GM12878 (cell line): Measurements from ENCODE around the gene THSD4. TPM values are rescaled to one million over a fixed set of nuclear protein-coding genes. Genes with fewer than 3 reads are reported as not detected.

ENCODE experiments used
- ATAC-seq: fragments of 200-7000 bp; cut with Tn5 transposase; 3 replicates; pipeline ENCODE4 v1.9.1; 2020; ENCODE audit warnings: mild to moderate bottlenecking, moderate library complexity
- BruUV-seq: library from RNA; stranded (reverse); fragments of 400-500 nt; replicated peaks from 2 replicates; lab custom pipeline; 2021; lab: Mats Ljungman, UMichigan
- CTCF ChIA-PET: fragments of 300-600 bp; sonication (Branson Sonifier 250); formaldehyde crosslinking; extraction: SDS; loops from one replicate; lab custom pipeline; 2021; ENCODE audit warnings: inconsistent platforms; lab: Yijun Ruan, JAX
- POLR2A ChIA-PET: fragments of 350-600 bp; formaldehyde crosslinking; extraction: SDS; loops from one replicate; lab custom pipeline; 2021; ENCODE audit warnings: inconsistent platforms; lab: Charles Lee
- RAD21 ChIA-PET: fragments of 300-600 bp; sonication (Branson Sonifier 250); formaldehyde crosslinking; loops from one replicate; lab custom pipeline; 2023; ENCODE audit warnings: antibody characterized with exemption; ENCODE audit not compliant: unreplicated experiment; lab: Charles Lee
- SMC1A ChIA-PET: fragments of 300-600 bp; sonication (Branson Sonifier 250); formaldehyde crosslinking; loops from one replicate; lab custom pipeline; 2023; ENCODE audit not compliant: unreplicated experiment, uncharacterized antibody; lab: Charles Lee
- DNase-seq: peaks from one replicate; pipeline ENCODE4 v3.0.0-alpha.2; 2011; ENCODE audit warnings: low read depth, low spot score
- FAIRE-seq: peaks from 3 replicates; lab custom pipeline; 2011; peaks lifted over from hg19 to GRCh38; lab: Jason Lieb, UNC
- H2AFZ ChIP-seq: 2 replicates; pipeline ENCODE4 v1.6.0; 2011; ENCODE audit warnings: low read depth, low read length, control low read depth; ENCODE audit not compliant: control insufficient read depth
- H3K27ac ChIP-seq: 2 replicates; pipeline ENCODE4 v1.5.1; 2011; ENCODE audit warnings: control low read depth; ENCODE audit not compliant: control insufficient read depth, insufficient read depth
- H3K27me3 ChIP-seq, 2 experiments: replicated peaks in 1 of 2; 2 replicates each; pipeline versions ENCODE4 v1.6.0 to v1.6.1; 2011; ENCODE audit warnings: low read length in 1 of 2; ENCODE audit not compliant: control insufficient read depth in 2 of 2, insufficient read depth in 2 of 2
- H3K36me3 ChIP-seq, 2 experiments: 2 replicates each; pipeline ENCODE4 v1.5.1; 2011; ENCODE audit warnings: low read length in 1 of 2; ENCODE audit not compliant: control insufficient read depth in 2 of 2, insufficient read depth in 2 of 2
- H3K4me1 ChIP-seq: 2 replicates; pipeline ENCODE4 v1.6.1; 2011; ENCODE audit warnings: mild to moderate bottlenecking, low read length, moderate library complexity, mixed read lengths; ENCODE audit not compliant: control insufficient read depth, insufficient read depth
- H3K4me2 ChIP-seq: 2 replicates; pipeline ENCODE4 v1.6.0; 2011; ENCODE audit warnings: control low read depth; ENCODE audit not compliant: control insufficient read depth, insufficient read depth
- H3K4me3 ChIP-seq: fragments of 200-600 bp; sonication (generic); 2 replicates; pipeline ENCODE4 v1.5.1; 2016
- H3K79me2 ChIP-seq: 2 replicates; pipeline ENCODE4 v1.6.0; 2011; ENCODE audit warnings: low read length; ENCODE audit not compliant: control insufficient read depth, insufficient read depth
- H3K9ac ChIP-seq: 2 replicates; pipeline ENCODE4 v1.8.0; 2011; ENCODE audit warnings: low read length, control low read depth, mixed read lengths; ENCODE audit not compliant: control insufficient read depth, insufficient read depth
- H3K9me3 ChIP-seq: replicated peaks from 3 replicates; pipeline ENCODE4 v1.5.1; 2011; ENCODE audit warnings: mild to moderate bottlenecking, low read length; ENCODE audit not compliant: control insufficient read depth, insufficient read depth
- H4K20me1 ChIP-seq: 2 replicates; pipeline ENCODE4 v1.6.0; 2011; ENCODE audit not compliant: control insufficient read depth, insufficient read depth
- CBX3 ChIP-seq: fragments of 200-600 bp; sonication (generic); IDR thresholded peaks from 2 replicates; pipeline ENCODE4 v1.6.1; 2016; ENCODE audit warnings: low read depth, borderline replicate concordance
- CHD1 ChIP-seq: IDR thresholded peaks from 2 replicates; pipeline ENCODE4 v1.6.1; 2012; ENCODE audit warnings: low read depth, low read length, improper control_type of control experiment
- DPF2 ChIP-seq: fragments of 450-650 bp; IDR thresholded peaks from 2 replicates; pipeline ENCODE4 v1.6.1; 2017; ENCODE audit warnings: mild to moderate bottlenecking
- IRF4 ChIP-seq: IDR thresholded peaks from 2 replicates; pipeline ENCODE4 v1.6.1; 2011; ENCODE audit warnings: low read depth, low read length
- NR2C1 ChIP-seq: fragments of 450-650 bp; IDR thresholded peaks from 2 replicates; pipeline ENCODE4 v1.6.1; 2017; ENCODE audit warnings: antibody characterized with exemption, mild to moderate bottlenecking, moderate library complexity
- PBX3 ChIP-seq: IDR thresholded peaks from 2 replicates; pipeline ENCODE4 v1.6.1; 2011; ENCODE audit warnings: mild to moderate bottlenecking, low read depth, low read length, moderate library complexity; ENCODE audit not compliant: insufficient replicate concordance
- RCOR1 ChIP-seq: conservative IDR thresholded peaks from 2 replicates; pipeline ENCODE4 v1.6.1; 2012; ENCODE audit warnings: low read depth, low read length, improper control_type of control experiment
- RUNX3 ChIP-seq: IDR thresholded peaks from 2 replicates; pipeline ENCODE4 v1.6.1; 2012; ENCODE audit warnings: low read length, inconsistent platforms
- SMC3 ChIP-seq: IDR thresholded peaks from 2 replicates; pipeline ENCODE4 v1.6.1; 2011; ENCODE audit warnings: low read length, improper control_type of control experiment, borderline replicate concordance
- WGBS: methylation state at CpG from one replicate; pipeline ENCODE4 v1.1.6; 2016; ENCODE audit warnings: low lambda C conversion rate; ENCODE audit not compliant: insufficient replicate concordance, insufficient coverage; ENCODE audit errors: missing lambda C conversion rate; 5-methylcytosine and 5-hydroxymethylcytosine counted together
- in situ Hi-C: fragments of 300-500 bp; cut with MboI; formaldehyde crosslinking; loops from 9 replicates; pipeline ENCODE4 v1.14.3; 2018; ENCODE audit warnings: mixed read lengths
- intact Hi-C: fragments of 100-400 bp; cut with micrococcal nuclease; formaldehyde crosslinking; loops from one replicate; pipeline ENCODE4 v1.14.2; 2022; ENCODE audit not compliant: unreplicated experiment
- polyA plus RNA-seq, 11 experiments: library from polyadenylated mRNA; depleted of rRNA in 4 of 11; unstranded in 6 of 11; stranded (reverse) in 5 of 11; fragments of >200 nt; fragmentation: Nextera tagmentation in 4 of 11; fragmentation: Illumina TruSeq in 1 of 11; extraction: Ambion mirVana in 4 of 11; extraction: Trizol in 1 of 11; gene quantifications; 1 replicate in 1 of 11; 2 replicates in 10 of 11; pipeline versions ENCODE4 v1.2.1 to v1.2.3, GENCODE V29; 2011 to 2016; ENCODE audit warnings: inconsistent platforms in 2 of 11, missing spikeins in 2 of 11, low read depth in 1 of 11
- total RNA-seq, 4 experiments: library from RNA; depleted of rRNA in 3 of 4; stranded (reverse); fragments of >200 nt in 3 of 4; fragmentation: Illumina TruSeq in 1 of 4; extraction: Trizol in 1 of 4; gene quantifications; 2 replicates each; pipeline versions ENCODE4 v1.2.1 to v1.2.3, GENCODE V29; 2013 to 2021
- TF ChIP-seq, protein P1 (sequence below): IDR thresholded peaks from 2 replicates; pipeline ENCODE4 v1.6.1; 2012; ENCODE audit warnings: mild to moderate bottlenecking, low read depth, low read length

Gene THSD4
- total and polyA plus RNA-seq, 10 of the 15 experiments (the other 5 are each of a cell fraction or from before 2014, with no cell fraction given), result 0.04 to 0.13 (median 0.05) TPM; not detected in 7

DNA sequence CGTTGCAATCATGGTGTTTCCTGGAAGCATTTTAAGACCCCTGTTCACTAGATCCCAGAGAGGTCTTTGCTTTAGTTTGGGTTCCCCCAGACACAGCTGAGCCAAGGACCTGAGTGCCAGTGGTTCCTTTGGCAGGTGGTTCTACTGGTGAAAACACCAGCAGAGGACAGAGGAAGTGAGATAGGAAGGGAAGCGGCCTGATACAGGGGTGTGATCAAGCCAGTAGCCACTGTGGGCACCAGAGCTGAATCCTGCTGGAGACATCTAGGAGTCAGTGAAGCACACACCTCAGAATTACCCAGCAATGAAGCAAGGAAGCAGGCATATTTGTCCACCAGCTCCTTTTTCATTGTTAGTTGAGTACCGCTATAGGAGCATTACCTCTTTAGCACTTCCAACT lies 451.9 kb downstream of the THSD4 start:
- in situ Hi-C loops, result no loop called here
- TF ChIP-seq CHD1 (no peak), PBX3 (no peak), IRF4 (no peak), SMC3 (no peak), CBX3 (no peak), NR2C1 (no peak), RUNX3 (no peak), RCOR1 (no peak), DPF2 (no peak)
- TF ChIP-seq, protein P1, sequence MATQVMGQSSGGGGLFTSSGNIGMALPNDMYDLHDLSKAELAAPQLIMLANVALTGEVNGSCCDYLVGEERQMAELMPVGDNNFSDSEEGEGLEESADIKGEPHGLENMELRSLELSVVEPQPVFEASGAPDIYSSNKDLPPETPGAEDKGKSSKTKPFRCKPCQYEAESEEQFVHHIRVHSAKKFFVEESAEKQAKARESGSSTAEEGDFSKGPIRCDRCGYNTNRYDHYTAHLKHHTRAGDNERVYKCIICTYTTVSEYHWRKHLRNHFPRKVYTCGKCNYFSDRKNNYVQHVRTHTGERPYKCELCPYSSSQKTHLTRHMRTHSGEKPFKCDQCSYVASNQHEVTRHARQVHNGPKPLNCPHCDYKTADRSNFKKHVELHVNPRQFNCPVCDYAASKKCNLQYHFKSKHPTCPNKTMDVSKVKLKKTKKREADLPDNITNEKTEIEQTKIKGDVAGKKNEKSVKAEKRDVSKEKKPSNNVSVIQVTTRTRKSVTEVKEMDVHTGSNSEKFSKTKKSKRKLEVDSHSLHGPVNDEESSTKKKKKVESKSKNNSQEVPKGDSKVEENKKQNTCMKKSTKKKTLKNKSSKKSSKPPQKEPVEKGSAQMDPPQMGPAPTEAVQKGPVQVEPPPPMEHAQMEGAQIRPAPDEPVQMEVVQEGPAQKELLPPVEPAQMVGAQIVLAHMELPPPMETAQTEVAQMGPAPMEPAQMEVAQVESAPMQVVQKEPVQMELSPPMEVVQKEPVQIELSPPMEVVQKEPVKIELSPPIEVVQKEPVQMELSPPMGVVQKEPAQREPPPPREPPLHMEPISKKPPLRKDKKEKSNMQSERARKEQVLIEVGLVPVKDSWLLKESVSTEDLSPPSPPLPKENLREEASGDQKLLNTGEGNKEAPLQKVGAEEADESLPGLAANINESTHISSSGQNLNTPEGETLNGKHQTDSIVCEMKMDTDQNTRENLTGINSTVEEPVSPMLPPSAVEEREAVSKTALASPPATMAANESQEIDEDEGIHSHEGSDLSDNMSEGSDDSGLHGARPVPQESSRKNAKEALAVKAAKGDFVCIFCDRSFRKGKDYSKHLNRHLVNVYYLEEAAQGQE, result no peak
- ChIA-PET POLR2A (no interaction called here), SMC1A (no interaction called here), RAD21 (no interaction called here), CTCF (no interaction called here)
- no peak for ATAC-seq
- no TSS peak for BruUV-seq
- DNase-seq, result no peak
- no peaks in the 10 kb centered on the region for H3K79me2 ChIP-seq
- no peak overlapping the region for H3K27ac ChIP-seq
- no peak overlapping the region for H3K4me2 ChIP-seq
- no peak for FAIRE-seq
- H3K36me3 ChIP-seq, result no peaks in the 10 kb centered on the region
- H3K4me3 ChIP-seq, result no peak overlapping the region
- H3K4me1 ChIP-seq, result no peaks in the 10 kb centered on the region
- no peak overlapping the region for H3K9ac ChIP-seq
- no peaks in the 10 kb centered on the region for H4K20me1 ChIP-seq
- WGBS, result 28% methylated on average over 3 of the region's 3 CpGs
- no peak overlapping the region for H2AFZ ChIP-seq
- no peaks in the 10 kb centered on the region for H3K27me3 ChIP-seq
- no peaks in the 10 kb centered on the region for H3K9me3 ChIP-seq
- intact Hi-C loops, result no loop called here
